ENCODE results near the gene FAM222B. TPM values are rescaled to one million over a fixed set of nuclear protein-coding genes. Genes with fewer than 3 reads are reported as not detected.
"Not testable (repeated sequence)": the region's sequence is repeated elsewhere in the genome, so short reads cannot be mapped to it uniquely, and the experiment has no call there.

The FAM222B gene
- total and polyA plus RNA-seq, 4 donors, result 3.6 to 18.7 (median 11.5) TPM

GRCh38 chr17:28836541-28836940 lies 6.0 kb downstream of the FAM222B start:
- H3K4me1 ChIP-seq (ENCODE audit: control insufficient read depth in 1 of 2, insufficient read depth in 2 of 2, low read length in 2 of 2); H3K27ac ChIP-seq (ENCODE audit: low read depth in 1 of 2, low read length in 2 of 2); DNase-seq; H3K27me3 ChIP-seq (ENCODE audit: control insufficient read depth in 1 of 2, insufficient read depth in 2 of 2, low read length in 1 of 2); ATAC-seq (ENCODE audit: low FRiP score); intact Hi-C loops (cut with DNase I); H3K9me3 ChIP-seq (ENCODE audit: control insufficient read depth, low read length); H3K4me3 ChIP-seq (ENCODE audit: low read length in 2 of 2); H3K36me3 ChIP-seq (ENCODE audit: control insufficient read depth in 1 of 2, insufficient read depth in 2 of 2, low read length in 1 of 2): not testable (repeated sequence)
- 93 to 94% methylated on average over 10 of the region's 10 CpGs for WGBS, 2 donors

- WGBS, 2 donors, result 99 to 100% methylated on average over 1 of the region's 1 CpG
- H3K4me1 ChIP-seq (ENCODE audit: control insufficient read depth in 1 of 2, insufficient read depth in 2 of 2, low read length in 2 of 2), result no peaks in the 10 kb centered on the region
- intact Hi-C loops (cut with DNase I), result no loop called here
Observed at GRCh38 chr17:28834420-28834819, 8.2 kb downstream of the FAM222B start.

DNA sequence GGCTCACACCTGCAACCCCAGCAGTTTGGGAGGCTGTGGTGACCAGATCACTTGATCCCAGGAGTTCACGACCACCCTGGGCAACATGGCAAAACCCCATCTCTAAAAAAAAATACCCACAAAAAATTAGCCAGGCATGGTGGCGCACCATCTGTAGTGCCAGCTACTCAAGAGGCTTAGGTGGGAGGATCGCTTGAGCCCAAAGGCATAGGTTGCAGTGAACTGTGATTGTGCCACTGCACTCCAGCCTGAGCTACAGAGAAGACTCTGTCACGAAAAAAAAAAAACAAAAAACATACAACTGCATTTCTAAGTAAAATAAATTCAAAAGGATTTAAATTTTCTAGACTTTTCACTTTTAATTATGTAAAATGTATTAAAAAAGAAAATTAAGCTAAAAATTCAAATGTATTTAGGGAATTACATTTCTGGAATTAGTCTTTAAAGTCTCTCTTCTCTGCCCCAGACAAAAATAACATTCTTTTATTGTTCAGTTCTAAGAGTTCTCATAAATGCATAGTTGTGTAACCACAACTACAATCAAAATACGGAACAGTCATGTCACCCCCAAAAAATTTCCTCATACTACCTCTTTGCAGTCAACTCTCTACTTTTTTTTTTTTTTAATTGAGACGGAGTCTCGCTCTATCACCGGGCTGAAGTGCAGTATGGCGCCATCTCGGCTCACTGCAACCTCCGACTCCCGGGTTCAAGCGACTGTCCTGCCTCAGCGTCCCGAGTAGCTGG lies 14.1 kb downstream of the FAM222B start:
- Histone ChIP-seq H3K9me3 (ENCODE audit: control insufficient read depth, low read length) (no peaks in the 10 kb centered on the region), H3K4me3 (ENCODE audit: low read length in 2 of 2) (no peak overlapping the region), H3K36me3 (ENCODE audit: control insufficient read depth in 1 of 2, insufficient read depth in 2 of 2, low read length in 1 of 2) (no peaks in the 10 kb centered on the region), H3K27me3 (ENCODE audit: control insufficient read depth in 1 of 2, insufficient read depth in 2 of 2, low read length in 1 of 2) (no peaks in the 10 kb centered on the region), H3K27ac (ENCODE audit: low read depth in 1 of 2, low read length in 2 of 2) (no peak overlapping the region), H3K4me1 (ENCODE audit: control insufficient read depth in 1 of 2, insufficient read depth in 2 of 2, low read length in 2 of 2) (no peaks in the 10 kb centered on the region)
- no peak for DNase-seq
- ATAC-seq (ENCODE audit: low FRiP score), result no peak
- intact Hi-C loops (cut with DNase I), result no loop called here
- WGBS, 2 donors, result 90 to 92% methylated on average over 15 of the region's 15 CpGs

More at GRCh38 chr17:28834420-28834819, 8.2 kb downstream of the FAM222B start:
- no peak for ATAC-seq (ENCODE audit: low FRiP score)
- Histone ChIP-seq H3K36me3 (ENCODE audit: control insufficient read depth in 1 of 2, insufficient read depth in 2 of 2, low read length in 1 of 2) (no peaks in the 10 kb centered on the region), H3K4me3 (ENCODE audit: low read length in 2 of 2) (no peak overlapping the region), H3K27ac (ENCODE audit: low read depth in 1 of 2, low read length in 2 of 2) (no peak overlapping the region), H3K9me3 (ENCODE audit: control insufficient read depth, low read length) (no peaks in the 10 kb centered on the region), H3K27me3 (ENCODE audit: control insufficient read depth in 1 of 2, insufficient read depth in 2 of 2, low read length in 1 of 2) (no peaks in the 10 kb centered on the region)
- DNase-seq, result no peak

GRCh38 chr17:28827672-28828071 lies 14.9 kb downstream of the FAM222B start:
- H3K4me3 ChIP-seq (ENCODE audit: low read length in 2 of 2), result no peak overlapping the region
- intact Hi-C loops (cut with DNase I), result no loop called here
- H3K27ac ChIP-seq (ENCODE audit: low read depth in 1 of 2, low read length in 2 of 2), result no peak overlapping the region
- no peaks in the 10 kb centered on the region for H3K36me3 ChIP-seq (ENCODE audit: control insufficient read depth in 1 of 2, insufficient read depth in 2 of 2, low read length in 1 of 2)
- no peaks in the 10 kb centered on the region for H3K9me3 ChIP-seq (ENCODE audit: control insufficient read depth, low read length)
- DNase-seq (no peak), ATAC-seq (ENCODE audit: low FRiP score) (no peak)
- WGBS, 2 donors, result 96 to 100% methylated on average over 1 of the region's 1 CpG
- no peaks in the 10 kb centered on the region for H3K27me3 ChIP-seq (ENCODE audit: control insufficient read depth in 1 of 2, insufficient read depth in 2 of 2, low read length in 1 of 2)
- H3K4me1 ChIP-seq (ENCODE audit: control insufficient read depth in 1 of 2, insufficient read depth in 2 of 2, low read length in 2 of 2), result no peaks in the 10 kb centered on the region

DNA sequence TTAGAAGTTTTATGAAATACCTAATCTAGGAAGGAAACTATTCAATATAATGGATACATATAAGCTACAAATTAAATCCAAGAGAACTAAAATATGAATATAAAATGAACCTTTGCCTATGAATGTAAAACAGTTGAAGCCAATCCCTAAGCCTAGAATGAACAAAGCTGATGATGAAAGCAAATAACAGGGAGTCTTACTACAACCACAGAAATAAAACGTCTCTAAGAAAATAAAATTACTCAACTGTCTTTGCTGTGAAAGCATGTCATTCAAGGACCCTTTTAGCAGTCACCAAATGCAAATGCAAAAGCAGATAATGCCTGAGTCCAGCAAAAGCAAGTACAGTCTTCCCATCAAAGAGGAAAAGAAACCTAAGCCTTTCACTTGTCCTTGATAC lies 23.0 kb downstream of the FAM222B start:
- Histone ChIP-seq H3K4me3 (ENCODE audit: low read length in 2 of 2) (no peak overlapping the region), H3K9me3 (ENCODE audit: control insufficient read depth, low read length) (no peaks in the 10 kb centered on the region), H3K36me3 (ENCODE audit: control insufficient read depth in 1 of 2, insufficient read depth in 2 of 2, low read length in 1 of 2) (no peaks in the 10 kb centered on the region), H3K27ac (ENCODE audit: low read depth in 1 of 2, low read length in 2 of 2) (no peak overlapping the region), H3K27me3 (ENCODE audit: control insufficient read depth in 1 of 2, insufficient read depth in 2 of 2, low read length in 1 of 2) (no peaks in the 10 kb centered on the region), H3K4me1 (ENCODE audit: control insufficient read depth in 1 of 2, insufficient read depth in 2 of 2, low read length in 2 of 2) (peaks cover 0 to 3% of the 10 kb centered on the region in 2 donors)
- intact Hi-C loops (cut with DNase I), result no loop called here
- 15 to 26% methylated on average over 1 of the region's 1 CpG for WGBS, 2 donors
- DNase-seq, result no peak
- no peak for ATAC-seq (ENCODE audit: low FRiP score)

GRCh38 chr17:28818819-28819221 lies 23.8 kb downstream of the FAM222B start:
- Histone ChIP-seq H3K4me1 (ENCODE audit: control insufficient read depth in 1 of 2, insufficient read depth in 2 of 2, low read length in 2 of 2) (peaks cover 0 to 3% of the 10 kb centered on the region in 2 donors), H3K27me3 (ENCODE audit: control insufficient read depth in 1 of 2, insufficient read depth in 2 of 2, low read length in 1 of 2) (no peaks in the 10 kb centered on the region), H3K27ac (ENCODE audit: low read depth in 1 of 2, low read length in 2 of 2) (no peak overlapping the region), H3K9me3 (ENCODE audit: control insufficient read depth, low read length) (no peaks in the 10 kb centered on the region), H3K36me3 (ENCODE audit: control insufficient read depth in 1 of 2, insufficient read depth in 2 of 2, low read length in 1 of 2) (no peaks in the 10 kb centered on the region), H3K4me3 (ENCODE audit: low read length in 2 of 2) (no peak overlapping the region)
- WGBS, 2 donors, result 5 to 7% methylated on average over 3 of the region's 3 CpGs
- intact Hi-C loops (cut with DNase I), result no loop called here
- ATAC-seq (ENCODE audit: low FRiP score), result no peak
- no peak for DNase-seq

DNA sequence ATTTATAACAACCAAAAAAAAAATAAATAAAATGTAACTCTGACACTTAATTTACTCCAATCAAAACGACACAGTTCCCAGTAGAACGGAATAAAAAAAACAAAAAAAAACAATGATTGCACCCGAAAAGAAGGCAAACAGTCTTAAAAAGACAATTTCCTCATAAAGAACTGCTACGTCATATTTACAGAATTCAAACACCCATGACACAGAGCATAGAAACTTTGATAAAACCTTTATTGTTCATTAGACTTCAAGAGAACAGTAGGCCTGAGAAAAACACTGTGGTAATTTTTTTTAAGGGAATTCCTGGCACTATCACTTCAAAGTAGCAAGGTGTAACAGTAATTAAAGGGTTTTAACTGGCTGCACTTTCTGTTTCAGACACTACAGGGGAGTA lies 26.1 kb downstream of the FAM222B start:
- Histone ChIP-seq H3K27me3 (ENCODE audit: control insufficient read depth in 1 of 2, insufficient read depth in 2 of 2, low read length in 1 of 2) (no peaks in the 10 kb centered on the region), H3K4me1 (ENCODE audit: control insufficient read depth in 1 of 2, insufficient read depth in 2 of 2, low read length in 2 of 2) (peaks cover 0 to 3% of the 10 kb centered on the region in 2 donors), H3K27ac (ENCODE audit: low read depth in 1 of 2, low read length in 2 of 2) (no peak overlapping the region), H3K4me3 (ENCODE audit: low read length in 2 of 2) (no peak overlapping the region), H3K36me3 (ENCODE audit: control insufficient read depth in 1 of 2, insufficient read depth in 2 of 2, low read length in 1 of 2) (no peaks in the 10 kb centered on the region), H3K9me3 (ENCODE audit: control insufficient read depth, low read length) (no peaks in the 10 kb centered on the region)
- DNase-seq, result no peak
- intact Hi-C loops (cut with DNase I), result no loop called here
- 52 to 58% methylated on average over 4 of the region's 4 CpGs for WGBS, 2 donors
- no peak for ATAC-seq (ENCODE audit: low FRiP score)

- intact Hi-C loops (cut with DNase I), result loop anchor here in 1 of 2 donors (2.0 to 5.0 kb wide), 2 partner anchors 90 to 134 kb away; partner anchors contain the start of gene DHRS13
- DNase-seq (no peak), ATAC-seq (ENCODE audit: low FRiP score) (peak; percentile 58)
- H3K27ac ChIP-seq (ENCODE audit: low read depth in 1 of 2, low read length in 2 of 2), result peak overlapping the region; percentile 3 to 87
- no peaks in the 10 kb centered on the region for H3K36me3 ChIP-seq (ENCODE audit: control insufficient read depth in 1 of 2, insufficient read depth in 2 of 2, low read length in 1 of 2)
- H3K4me1 ChIP-seq (ENCODE audit: control insufficient read depth in 1 of 2, insufficient read depth in 2 of 2, low read length in 2 of 2), result no peaks in the 10 kb centered on the region
- WGBS, 2 donors, result 0 to 1% methylated on average over 10 of the region's 10 CpGs
- no peaks in the 10 kb centered on the region for H3K9me3 ChIP-seq (ENCODE audit: control insufficient read depth, low read length)
- no peaks in the 10 kb centered on the region for H3K27me3 ChIP-seq (ENCODE audit: control insufficient read depth in 1 of 2, insufficient read depth in 2 of 2, low read length in 1 of 2)
- H3K4me3 ChIP-seq (ENCODE audit: low read length in 2 of 2), result peak overlapping the region; percentile 29 to 79
Observed at GRCh38 chr17:28812748-28813377, 29.7 kb downstream of the FAM222B start.

All from aorta (tissue), 5 donors.